Stimulated activated CD4-positive, alpha-beta T cell treated with anti-CD3 and anti-CD28 coated beads, Interleukin-1b, Interleukin-23, amount 100 ng/mL, for 1 hour (primary cell): ENCODE data around the gene PREX1.
"Not testable (repeated sequence)": the region's sequence is repeated elsewhere in the genome, so short reads cannot be mapped to it uniquely, and the experiment has no call there.

Experiments
- DNase-seq, 2 donors: peaks; one replicate each; pipeline ENCODE4 v3.0.0-alpha.2; 2020; ENCODE audit warnings: low read depth in 2 of 2

The PREX1 gene

DNA sequence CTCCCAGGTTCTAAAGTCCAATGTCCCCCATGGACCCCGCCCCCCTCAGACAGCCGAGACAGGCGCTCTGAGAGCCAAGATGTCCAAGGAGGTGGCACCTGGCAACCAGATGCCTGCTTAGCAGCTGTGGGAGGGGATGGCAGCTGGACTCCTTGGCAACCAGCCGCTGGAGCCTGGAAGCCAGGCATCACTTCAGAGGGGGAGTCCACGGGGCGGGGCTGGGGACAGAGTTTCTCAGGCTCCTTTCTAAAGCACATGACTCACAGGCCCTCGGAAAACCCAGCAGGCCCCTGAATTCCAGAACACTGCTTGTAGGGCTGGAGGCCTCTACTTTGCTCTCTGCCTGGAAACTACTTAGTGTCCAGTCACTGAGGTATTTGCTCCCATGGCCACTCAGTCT lies 51.5 kb downstream of the PREX1 start:
- no peak for DNase-seq

- DNase-seq, result not testable (repeated sequence)
These were observed 52.3 kb downstream of the PREX1 start for GRCh38 chr20:48775545-48775944.

GRCh38 chr20:48774696-48775095 lies 53.1 kb downstream of the PREX1 start:
- no peak for DNase-seq

DNA sequence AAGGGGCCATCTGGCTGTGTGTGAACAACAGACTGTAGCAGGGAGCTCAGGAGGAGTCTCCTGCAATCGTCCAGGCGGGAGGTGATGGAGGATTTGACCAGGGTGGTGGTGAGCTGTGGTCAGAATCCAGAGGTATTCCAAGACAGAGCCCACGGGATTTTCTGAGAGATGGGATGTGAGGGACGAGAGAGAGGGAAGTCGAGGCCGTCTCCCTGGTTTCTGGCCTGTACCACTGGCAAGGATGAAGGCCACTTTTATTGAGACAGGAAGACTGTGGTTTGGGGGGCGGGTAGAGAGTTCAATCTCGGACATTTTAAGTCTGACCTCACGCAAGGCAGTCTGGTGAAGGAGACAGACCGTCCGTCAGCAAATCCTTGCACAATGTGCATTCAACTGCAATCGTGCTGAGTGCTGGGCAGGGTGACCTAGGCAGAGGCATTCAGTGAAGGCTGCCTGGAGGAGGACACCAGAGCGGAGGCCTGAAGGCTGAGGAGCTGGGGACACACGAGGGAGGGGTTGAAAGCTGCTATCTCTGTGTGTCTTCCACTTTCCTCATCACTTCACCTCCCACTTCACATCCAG lies 53.9 kb downstream of the PREX1 start:
- no peak for DNase-seq

DNA sequence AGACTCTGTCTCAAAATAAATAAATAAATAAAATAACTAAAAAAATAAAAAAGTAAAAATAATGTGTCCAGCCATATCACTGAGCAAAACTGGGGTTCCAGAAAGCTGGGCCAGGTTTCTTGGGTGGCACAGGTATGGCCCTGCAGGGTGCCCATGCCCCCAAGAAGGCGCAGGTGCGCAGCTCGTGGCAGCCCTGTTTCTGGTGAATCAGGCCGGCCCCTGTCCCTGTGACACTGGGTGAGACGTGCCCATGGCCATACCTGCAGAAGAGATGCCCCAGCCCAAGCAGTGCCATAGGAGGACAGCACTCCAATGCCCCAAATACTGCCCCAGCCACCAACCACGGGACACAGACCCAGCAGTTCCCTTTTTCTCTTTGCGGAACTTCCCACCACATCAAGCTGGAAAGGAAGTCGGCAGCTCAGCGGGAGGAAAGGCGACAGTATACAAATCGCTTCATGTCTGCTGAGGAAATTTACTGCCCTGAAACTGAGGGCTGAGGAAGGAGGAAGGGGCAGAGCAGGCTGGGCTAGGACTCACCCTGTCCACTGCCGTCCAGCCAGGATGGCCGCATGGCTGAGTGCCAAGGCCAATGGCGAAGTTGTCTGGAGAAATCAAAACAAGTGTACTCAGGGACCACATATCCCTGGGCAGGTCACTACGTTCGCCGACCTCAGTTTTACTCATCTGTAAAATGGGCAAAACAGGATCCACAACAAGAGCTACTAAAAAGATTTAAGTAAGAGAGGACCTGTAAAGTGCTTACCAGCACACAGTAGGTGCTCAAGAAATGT lies 55.4 kb downstream of the PREX1 start:
- DNase-seq, result no peak

DNA sequence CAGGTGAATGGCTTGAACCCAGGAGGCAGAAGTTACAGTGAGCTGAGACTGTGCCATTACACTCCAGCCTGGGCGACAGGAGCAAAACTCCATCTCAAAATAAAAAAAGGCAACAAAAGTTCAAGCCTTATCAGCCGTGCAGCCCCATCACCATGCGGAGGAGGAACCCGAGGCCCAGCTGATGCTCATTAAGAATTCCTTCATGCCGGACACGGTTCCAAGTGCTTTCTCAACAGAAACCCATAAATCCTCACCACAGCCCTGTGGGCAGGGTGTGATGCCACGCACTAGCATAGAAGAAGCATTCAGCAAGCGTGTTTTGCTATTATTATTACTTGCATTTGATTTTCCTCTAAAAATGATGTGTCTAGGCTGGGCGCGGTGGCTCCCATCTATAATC lies 56.3 kb downstream of the PREX1 start:
- DNase-seq, result no peak

GRCh38 chr20:48770700-48771442 lies 56.9 kb downstream of the PREX1 start:
- DNase-seq, result no peak

DNA sequence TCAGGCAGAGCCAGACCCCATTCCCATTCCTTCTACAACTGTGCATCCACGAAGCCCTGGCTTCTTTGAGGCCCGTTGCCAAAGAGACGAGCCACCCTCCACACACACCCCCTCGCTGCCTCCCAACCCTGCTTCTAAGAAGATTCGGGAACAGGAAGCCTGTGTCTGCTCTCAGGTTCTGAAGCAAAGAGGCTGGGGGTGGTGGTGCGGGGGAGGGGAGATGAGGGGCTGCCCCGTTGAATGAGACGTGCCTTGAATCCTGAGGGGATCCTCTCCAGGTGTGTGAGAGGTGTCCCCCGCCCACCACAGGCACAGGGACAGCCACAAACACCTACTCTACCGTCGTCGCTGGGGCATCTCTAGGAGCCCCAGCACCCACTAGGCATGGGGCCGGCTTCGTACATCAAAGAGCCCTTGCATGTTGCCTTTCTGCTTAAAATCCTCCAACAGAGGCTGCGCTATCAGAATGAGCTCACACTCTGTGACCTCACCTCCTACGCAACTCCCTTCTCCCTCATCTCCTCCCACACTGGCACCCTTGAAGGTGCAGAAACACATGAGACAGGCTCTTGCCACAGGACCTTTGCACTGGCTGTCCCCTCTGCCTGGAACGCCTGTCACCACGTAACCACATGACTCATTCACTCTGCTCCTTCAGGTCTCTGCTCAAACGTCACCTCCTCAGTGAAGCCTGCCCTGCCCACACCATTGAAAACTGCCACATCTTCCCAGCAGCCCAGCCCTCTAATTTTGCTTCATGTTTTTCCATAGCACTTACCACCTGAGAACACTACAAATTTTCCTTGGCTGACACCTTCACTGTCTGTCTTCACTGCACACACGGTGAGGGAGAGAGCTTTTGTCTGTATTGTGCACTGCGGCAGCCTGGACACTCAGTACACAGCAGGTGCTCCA lies 58.5 kb downstream of the PREX1 start:
- peak; percentile 51 to 64 for DNase-seq

DNA sequence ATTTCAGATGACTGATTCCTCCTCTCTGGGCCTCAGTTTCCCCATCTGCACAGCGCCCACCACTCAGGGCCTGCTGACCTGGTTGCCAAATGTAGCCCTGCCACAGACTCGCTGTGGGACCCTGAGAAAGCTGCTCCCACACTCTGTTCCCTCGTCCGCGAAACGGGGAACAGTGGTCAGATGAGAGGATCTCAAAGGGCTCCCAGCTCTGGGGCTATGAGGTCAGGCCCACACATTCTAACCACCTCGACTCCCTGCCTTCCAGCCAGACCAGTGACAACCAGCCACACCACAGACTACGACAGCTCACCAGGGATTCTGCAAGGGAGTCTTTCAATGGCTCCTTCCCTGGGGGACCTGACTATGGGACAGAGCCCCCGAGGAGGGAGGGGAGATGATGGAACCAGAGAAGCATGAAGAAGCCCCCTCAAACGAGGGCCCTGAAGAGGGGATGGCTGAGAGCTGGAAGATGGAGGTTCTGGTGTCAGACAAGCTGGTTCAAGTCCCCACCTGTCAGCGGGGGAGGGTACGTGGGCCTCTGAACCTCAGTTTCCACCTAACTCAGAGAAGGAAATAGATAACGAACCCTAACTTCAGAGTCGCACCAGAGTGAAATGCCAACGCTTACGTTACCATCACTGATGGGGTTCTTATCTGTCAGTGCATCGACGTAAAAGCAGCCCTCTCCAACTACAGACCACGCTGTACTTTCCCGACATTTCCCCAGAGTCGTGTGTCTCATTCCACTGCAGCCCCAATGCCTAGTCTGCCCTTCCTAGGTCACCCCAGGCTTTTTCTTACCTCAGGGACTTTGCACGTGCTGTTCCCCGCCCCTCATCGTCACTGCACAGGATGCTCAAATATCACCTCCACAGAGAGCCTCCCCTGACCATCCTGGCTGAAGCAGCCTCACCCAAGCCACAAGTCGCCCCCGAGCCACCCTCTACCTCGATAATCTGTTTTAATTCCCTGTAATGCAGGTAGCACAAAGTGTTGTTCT lies 60.5 kb downstream of the PREX1 start:
- DNase-seq, result no peak

- DNase-seq, result no peak
These were observed 61.6 kb downstream of the PREX1 start for GRCh38 chr20:48766205-48766604.

DNA sequence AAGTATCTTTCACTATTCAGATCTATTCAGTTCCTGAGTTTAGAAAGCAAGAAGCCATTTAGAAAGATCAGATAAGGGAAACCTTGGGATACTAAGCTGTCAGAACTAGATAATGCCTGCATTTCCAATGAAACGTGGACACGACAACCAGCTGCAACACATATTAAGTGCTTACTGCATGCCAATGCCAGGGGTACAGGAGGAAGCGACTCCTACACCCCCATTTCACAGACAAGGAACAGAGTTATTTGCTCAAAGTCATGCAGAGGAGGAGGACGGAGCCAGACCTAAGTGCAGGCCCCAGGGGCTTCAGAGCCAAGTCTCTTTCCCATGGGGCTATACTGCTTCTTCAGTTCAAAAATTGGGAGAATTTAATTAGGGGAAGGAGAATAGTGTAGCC lies 62.4 kb downstream of the PREX1 start:
- no peak for DNase-seq

DNA sequence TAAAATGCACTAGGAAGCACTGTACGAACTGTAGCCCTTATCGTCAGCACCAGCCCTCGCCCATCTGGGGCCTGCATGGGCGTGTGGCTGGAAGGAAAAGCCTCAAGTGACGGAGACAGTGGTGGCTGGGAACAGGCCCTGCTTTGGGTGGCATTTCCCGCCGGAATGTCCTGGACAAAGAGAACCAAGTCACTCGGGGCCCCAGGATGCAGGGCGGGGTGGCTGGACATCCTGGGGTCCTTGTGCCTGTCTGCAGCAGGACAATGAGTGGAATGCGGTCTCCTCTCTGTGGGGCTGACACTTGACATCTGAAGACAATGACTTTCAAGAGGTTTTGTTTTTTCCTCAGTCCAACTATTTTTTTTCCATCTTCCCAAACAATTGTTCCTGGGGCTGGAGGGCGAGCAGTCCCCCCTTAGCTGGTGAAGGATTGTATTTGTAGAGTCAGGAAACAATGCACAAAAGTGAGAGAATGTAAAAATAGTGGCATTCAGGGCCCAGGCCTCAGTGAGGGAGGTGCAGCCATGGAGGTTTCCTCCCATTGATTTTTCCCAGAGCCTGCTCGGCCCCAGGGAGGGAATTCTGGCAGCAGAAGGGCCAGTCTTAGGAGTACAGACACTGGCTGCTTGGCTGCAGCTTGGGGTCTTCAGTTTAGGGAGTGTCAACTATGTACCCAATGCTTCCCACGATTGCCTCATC lies 64.4 kb downstream of the PREX1 start:
- no peak for DNase-seq

DNA sequence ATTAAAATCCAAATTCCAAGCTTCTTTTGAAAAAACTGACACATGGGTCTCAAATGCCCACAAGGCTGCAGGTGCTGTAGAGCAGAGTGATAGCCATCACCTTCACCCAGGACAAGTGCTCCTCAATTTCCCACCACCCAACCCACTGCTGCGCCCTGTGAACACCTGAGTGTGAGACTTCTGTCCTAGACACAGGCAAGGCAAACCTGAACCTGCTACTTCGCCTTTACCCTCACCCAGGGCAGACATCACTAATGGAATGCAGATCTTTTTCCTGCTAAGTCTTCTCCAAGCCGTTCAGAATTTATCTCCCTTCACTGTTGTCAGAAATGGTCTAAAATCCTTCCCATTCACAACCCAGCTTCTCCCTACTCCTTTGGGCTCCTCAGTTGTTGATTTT lies 65.9 kb downstream of the PREX1 start:
- no peak for DNase-seq

DNA sequence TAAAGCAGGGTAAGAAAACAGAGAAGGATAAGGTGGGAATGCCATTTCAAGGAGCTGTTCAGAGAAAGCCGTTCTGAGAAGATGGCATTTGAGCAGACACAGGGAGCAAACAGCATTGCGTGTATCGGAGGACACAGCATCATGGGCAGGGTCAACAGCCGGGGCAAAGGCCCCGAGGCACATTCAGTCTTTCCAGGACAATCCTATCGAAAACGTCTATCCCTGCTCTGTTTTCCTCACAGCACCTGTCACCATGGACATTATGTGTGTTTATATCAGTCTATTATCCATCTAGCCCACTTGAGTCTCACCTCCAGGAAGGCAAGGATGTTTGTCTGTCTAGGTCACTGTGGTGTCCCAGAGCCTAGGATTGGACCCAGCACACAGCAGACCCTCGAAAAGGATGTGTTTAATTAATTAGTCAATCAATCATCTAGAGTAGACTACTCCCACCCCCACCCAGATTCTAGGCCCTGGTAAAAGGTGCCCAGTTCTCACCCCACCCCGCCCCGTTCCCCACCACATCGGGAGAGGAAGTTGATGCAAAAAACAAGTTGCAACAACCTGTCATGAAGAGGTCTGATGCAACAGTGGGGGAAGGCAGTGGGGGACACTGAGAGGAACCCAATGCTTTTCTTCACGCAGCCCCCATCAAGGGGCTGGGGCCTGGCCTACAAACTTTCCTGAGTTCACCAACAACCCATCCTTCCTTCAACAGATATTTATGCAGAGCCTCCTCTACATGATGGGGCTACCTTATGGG lies 66.6 kb downstream of the PREX1 start:
- no peak for DNase-seq

DNA sequence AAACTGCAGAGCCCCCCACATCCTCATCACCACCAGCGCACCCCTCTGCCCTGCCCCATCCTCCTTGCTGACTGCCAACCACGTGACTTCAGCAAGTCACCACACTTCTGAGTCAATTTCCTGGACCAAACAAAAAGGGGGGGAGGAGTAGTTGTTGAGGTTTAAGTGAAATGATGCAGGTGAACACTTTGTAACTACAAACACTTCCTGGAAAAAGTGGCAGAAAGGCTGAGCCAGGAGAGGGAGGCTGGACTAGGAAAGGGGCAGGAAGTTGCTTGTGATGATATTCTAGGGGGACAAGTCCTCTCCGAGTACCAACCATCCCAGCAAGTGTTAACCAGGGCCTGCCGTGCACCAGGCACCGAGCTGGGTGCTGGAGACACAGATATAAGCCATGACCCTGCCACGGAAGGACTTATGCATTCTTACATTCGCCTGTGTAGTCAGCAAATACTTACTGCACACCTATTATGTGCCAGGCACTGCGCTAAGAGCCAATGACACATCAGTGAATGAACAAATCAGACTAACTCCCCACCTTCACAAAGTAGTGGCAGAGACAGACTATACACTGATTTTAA lies 67.3 kb downstream of the PREX1 start:
- peak in 1 of 2 donors; percentile 32 for DNase-seq

DNA sequence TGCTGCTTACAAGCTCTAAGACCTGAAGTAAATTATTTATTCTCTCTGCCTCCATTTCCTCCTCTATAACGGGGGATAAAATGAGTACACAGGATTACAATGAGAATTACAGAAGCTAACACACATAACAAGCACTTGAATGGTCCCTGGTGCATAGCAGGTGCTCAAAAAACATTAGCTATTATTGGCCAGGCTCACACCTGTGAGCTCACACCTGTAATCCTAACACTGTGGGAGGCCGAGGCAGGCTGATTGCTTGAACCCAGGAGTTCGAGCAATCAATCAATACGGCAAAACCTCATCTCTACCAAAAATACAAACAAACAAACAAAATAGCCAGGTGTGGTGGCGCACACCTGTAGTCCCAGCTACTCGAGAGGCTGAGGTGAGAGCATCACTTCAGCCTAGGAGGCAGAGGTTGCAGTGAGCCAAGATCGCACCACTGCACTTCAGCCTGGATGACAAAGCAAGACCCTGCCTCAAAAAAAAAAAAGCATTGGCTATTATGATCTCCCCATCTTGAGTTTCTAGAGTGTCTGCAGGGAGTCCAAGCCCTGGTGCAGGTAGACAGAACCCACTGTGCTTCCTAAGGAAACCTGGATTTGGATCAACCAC lies 68.1 kb downstream of the PREX1 start:
- no peak for DNase-seq

DNA sequence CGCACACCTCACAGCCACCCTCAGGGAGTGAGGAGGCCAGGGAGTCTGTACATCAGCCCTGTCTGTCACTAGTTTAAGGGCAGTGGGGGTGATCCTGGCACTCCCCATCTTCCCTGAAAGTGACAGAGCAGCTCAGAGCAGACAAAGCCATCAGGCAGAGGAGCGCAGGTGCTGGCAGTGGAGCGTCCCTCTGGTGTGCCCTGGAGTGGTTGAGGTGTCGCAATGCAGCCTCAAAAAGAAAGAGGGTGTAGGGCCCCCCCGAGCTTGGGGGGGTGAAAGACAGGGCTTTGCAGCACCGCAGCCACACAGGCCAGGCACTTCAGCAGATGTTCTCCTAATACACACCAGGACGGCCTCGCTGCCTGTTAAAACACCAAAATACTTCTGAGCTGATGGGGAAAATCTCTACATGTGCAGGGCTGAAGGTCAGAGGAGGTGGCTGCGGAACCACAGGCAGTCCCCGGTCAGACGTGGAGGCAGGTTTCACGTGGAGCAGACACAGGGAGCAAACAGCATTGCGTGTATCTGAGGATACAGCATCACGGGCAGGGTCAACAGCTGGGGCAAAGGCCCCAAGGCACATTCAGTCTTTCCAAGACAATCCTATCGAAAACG lies 69.5 kb downstream of the PREX1 start:
- no peak for DNase-seq

GRCh38 chr20:48756774-48757173 lies 71.0 kb downstream of the PREX1 start:
- DNase-seq, result not testable (repeated sequence)
